GM18498 (cell line): Measurements from ENCODE around the gene DNAH17.
A peak's percentile ranks its signal among the peaks of the same experiment; 100 is the strongest.

ENCODE experiments used
- ATAC-seq: cut with Tn5 transposase; IDR thresholded peaks from one replicate; pipeline ENCODE4 v1.9.1; 2021; ENCODE audit warnings: mild to moderate bottlenecking, moderate library complexity; ENCODE audit not compliant: unreplicated experiment

DNAH17 gene

GRCh38 chr17:78399693-78400144 lies 177.5 kb downstream of the DNAH17 start:
- no peak for ATAC-seq

- ATAC-seq = no peak
Measured at GRCh38 chr17:78399028-78399692, 178.0 kb downstream of the DNAH17 start.

DNA sequence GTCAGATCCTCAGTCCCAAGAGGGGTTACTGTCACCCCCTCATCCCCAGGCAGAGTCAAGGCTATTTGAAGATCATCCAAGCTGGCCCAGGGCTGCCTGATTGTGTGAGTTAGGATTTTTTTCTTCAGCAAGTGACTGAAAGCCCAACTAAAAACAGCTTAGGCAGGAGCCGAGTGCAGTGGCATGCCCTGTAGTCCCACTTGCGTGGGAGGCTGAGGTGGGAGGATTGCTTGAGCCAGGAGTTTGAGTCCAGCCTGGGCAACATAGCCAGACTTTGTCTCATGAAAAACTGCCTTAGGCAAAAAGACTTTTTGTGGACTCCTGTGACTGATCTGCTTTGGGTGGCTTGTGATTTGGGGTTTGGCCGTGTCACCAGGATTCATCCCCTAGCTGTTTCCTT lies 178.8 kb downstream of the DNAH17 start:
- no peak for ATAC-seq

GRCh38 chr17:78397681-78398101 lies 179.5 kb downstream of the DNAH17 start:
- no peak for ATAC-seq

- ATAC-seq = no peak
Measured at GRCh38 chr17:78396441-78397337, 180.5 kb downstream of the DNAH17 start.

DNA sequence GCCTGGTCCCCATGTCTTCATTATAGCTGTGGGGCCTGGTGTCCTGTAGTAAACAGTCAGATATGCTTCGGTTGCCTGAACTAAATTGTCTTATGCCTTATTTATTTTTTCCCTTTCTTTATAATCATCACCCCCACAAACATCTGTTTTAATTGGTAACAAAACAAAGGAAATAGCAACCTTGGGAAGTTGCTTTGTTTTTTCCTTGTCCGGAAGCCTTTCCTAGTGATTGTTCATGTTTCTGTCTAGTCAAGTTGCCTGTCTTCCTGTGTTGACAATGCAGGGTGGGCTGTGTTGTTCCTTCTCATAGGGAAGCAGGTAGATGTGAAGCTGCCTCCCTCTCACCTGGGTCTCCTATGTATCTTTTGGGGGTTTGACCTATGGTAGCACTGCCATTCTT lies 182.0 kb downstream of the DNAH17 start:
- ATAC-seq = no peak

- no peak for ATAC-seq
Measured at GRCh38 chr17:78394209-78394608, 183.0 kb downstream of the DNAH17 start.

DNA sequence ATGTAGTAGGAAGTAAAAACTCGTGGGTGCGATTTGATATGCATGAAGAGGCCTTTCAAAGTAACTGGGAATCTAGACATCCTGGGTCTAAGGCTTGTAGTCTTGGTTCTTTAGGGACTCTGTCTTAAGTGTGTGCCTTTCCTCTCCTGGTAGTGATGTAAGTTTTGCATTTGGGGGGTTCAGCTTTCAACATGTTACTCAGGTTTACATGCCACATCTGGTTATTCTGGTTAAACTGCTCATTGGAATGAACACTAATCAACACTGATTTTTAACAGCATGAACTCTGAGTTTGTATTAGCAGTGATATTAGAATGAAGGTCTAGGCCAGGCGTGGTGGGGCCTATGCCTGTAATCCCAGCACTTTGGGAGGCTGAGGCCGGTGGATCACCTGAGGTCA lies 183.6 kb downstream of the DNAH17 start:
- ATAC-seq = no peak

- no peak for ATAC-seq
Measured at GRCh38 chr17:78392295-78392694, 184.9 kb downstream of the DNAH17 start.

GRCh38 chr17:78391843-78392242 lies 185.4 kb downstream of the DNAH17 start:
- no peak for ATAC-seq

DNA sequence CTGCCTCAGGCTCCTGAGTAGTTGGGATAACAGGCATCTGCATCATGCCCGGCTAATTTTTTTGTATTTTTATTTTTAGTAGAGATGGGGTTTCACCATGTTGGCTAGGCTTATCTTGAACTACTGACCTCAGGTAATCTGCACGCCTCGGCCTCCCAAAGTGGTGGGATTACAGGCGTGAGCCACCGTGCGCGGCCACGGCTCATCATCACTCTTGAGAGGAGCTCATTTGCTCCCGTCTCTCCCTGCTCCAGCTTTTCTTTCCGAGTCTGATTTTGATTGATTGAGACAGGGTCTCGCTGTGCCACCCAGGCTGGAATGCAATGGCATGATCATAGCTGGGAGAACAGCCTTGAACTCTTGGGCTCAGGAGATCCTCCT lies 186.2 kb downstream of the DNAH17 start:
- no peak for ATAC-seq

DNA sequence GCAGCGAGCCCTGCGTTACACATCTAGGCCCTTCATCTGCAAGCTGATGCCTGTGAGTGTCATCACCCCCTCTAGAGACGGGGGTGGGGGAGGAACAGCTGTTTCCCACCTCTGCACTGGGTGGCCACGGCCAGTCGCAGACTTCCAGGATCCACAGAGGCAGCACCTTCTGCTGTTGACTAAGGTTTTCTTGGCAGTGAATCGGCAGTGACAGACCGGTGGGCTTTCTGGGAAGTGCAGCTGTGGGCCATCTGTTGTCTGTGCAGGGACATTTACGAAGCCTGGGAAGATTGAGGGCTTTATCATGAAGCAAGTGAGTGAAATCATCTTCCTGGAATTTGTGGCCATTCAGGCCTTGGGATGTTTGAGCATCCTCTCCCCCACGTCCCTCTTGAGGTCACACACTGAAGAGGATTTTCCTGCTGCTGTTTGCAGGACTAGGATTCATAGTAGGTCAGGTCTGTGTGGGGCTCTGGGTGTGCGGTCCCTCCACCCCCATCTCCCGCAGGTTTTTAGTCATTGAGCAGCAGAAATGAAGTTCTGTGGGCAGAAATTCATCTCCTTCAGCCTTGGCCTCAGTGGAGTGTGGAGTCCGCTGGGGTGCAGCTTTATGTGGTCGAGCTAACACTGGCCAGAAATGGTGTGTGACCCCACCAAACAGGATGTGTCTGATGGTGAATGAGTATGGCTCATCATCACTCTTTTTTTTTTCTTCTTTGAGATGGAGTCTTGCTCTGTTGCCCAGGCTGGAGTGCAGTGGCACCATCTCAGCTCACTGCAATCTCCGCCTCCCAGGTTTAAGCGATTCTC lies 186.8 kb downstream of the DNAH17 start:
- no peak for ATAC-seq

DNA sequence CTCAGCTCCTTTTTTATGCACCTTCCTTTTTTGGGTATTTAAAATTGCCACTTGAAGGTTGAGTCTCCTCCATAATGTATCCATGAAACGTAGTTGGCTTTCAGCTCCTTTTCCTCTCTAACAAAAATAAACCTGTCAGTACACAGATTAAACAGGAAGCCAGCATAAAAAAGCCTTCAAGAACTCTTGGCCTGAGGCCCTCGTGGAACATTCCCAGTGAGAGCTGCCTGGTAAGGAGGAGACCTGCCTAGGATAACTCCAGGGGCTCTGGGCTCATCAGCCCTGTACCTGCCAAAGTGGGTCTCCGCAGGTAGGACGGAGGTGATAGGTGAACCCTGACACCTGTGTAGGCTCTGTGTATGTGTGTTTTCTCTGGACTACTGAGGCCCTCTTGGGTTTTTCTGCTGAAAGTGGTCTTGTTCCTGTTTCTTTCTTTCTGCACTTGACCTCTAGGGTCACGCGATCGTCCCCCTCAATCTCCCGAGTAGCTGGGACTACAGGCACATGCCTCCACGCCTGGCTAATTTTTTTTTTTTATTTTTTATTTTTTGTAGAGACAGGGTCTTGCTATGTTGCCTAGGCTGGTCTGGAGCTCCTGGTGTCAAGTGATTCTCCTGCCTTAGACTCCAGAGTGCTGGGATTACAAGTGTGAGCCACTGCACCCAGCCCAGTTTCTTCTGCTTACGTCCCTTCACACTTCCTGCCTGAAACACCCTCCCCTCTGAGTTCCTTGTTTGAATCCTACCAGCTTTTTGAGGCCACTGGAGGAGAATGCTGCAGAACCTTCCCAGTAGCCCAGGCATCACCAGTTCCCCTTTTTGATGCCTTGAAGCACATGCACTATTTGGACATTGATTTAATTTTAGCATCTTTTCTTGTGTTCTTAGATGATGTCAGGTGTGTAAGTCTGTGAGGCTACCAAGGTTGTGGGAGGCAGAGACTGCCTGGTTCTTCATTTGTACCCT lies 188.9 kb downstream of the DNAH17 start:
- no peak for ATAC-seq

GRCh38 chr17:78384479-78385175 lies 192.6 kb downstream of the DNAH17 start:
- ATAC-seq = peak; percentile 16

DNA sequence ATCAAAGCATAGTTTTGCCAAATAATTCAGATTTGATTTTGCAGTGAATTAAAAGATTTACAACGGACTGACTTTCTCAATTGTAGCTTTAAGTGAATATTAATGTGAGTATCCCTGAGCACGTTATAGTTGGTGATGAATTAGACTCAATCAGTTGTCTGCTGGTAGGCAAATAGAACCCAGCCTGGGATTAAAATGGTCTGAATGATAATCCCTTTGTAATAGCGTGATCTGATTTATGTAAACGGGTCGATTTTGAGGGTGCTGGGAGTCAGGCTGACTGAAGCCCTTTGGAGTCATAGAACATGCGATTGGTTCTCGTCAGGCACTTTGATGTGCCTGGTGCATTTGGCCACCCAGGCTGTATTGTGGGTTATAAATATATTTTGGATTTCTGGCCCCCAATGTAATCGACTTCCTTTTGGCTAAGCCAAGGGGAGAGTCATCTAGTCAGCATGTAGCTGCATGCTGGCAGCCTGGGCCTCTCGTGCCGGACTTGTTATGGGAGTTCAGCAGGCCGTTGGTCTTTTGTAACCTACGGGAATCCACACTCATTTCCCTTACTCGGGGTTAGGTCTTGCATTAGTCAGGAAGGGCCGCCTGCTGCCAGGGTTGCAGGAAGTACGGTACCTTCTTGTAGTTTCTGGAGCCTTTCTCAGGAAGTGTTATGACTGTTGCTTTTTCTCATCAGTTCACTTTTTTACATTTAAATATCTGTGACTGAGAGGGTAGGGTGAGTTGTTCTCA lies 193.3 kb downstream of the DNAH17 start:
- peak; percentile 40 for ATAC-seq

- ATAC-seq = no peak
Measured at GRCh38 chr17:78381601-78382232, 195.5 kb downstream of the DNAH17 start.

GRCh38 chr17:78380370-78380769 lies 196.8 kb downstream of the DNAH17 start:
- no peak for ATAC-seq

- ATAC-seq = no peak
Measured at GRCh38 chr17:78379131-78379491, 198.1 kb downstream of the DNAH17 start.
